Neural progenitor cell (in vitro differentiated cells): ENCODE measurements around the gene RAB36. TPM values are rescaled to one million over a fixed set of nuclear protein-coding genes. Genes with fewer than 3 reads are reported as not detected.

ENCODE experiments used
- DNase-seq: peaks from one replicate; pipeline ENCODE4 v3.0.0-alpha.2; 2016; ENCODE audit warnings: low spot score
- H2AFZ ChIP-seq: fragments of 200-600 bp; sonication (generic); replicated peaks from 2 replicates; pipeline ENCODE4 v1.6.1; 2016; ENCODE audit warnings: antibody characterized with exemption
- H3F3A ChIP-seq: fragments of 200-600 bp; sonication (generic); 2 replicates; pipeline ENCODE4 v1.6.1; 2016; ENCODE audit warnings: antibody characterized with exemption, low read depth
- H3K27ac ChIP-seq: fragments of 200-600 bp; sonication (generic); 2 replicates; pipeline ENCODE4 v1.5.1; 2016; ENCODE audit warnings: mild to moderate bottlenecking
- H3K27me3 ChIP-seq: fragments of 200-600 bp; sonication (generic); 2 replicates; pipeline ENCODE4 v1.6.1; 2016; ENCODE audit warnings: mild to moderate bottlenecking, moderate library complexity
- H3K36me3 ChIP-seq: fragments of 200-600 bp; sonication (generic); 2 replicates; pipeline ENCODE4 v1.5.1; 2016
- H3K4me1 ChIP-seq: fragments of 200-600 bp; sonication (generic); 2 replicates; pipeline ENCODE4 v1.6.1; 2016; ENCODE audit warnings: mixed run types
- H3K4me2 ChIP-seq: fragments of 200-600 bp; sonication (generic); 2 replicates; pipeline ENCODE4 v1.6.1; 2016
- H3K4me3 ChIP-seq: fragments of 200-600 bp; sonication (generic); 2 replicates; pipeline ENCODE4 v1.5.1; 2016
- H3K79me2 ChIP-seq: fragments of 200-600 bp; sonication (generic); 2 replicates; pipeline ENCODE4 v1.6.1; 2016; ENCODE audit warnings: low read depth
- H3K9ac ChIP-seq: fragments of 200-600 bp; sonication (generic); 2 replicates; pipeline ENCODE4 v1.6.1; 2016
- H3K9me3 ChIP-seq: fragments of 200-600 bp; sonication (generic); 2 replicates; pipeline ENCODE4 v1.5.1; 2016; ENCODE audit warnings: low read depth
- H4K20me1 ChIP-seq: fragments of 200-600 bp; sonication (generic); 2 replicates; pipeline ENCODE4 v1.6.1; 2016; ENCODE audit warnings: low read depth
- H3K27ac Mint-ChIP-seq: 3 replicates; pipeline ENCODE4 v1.8.0; 2021; ENCODE audit warnings: mixed read lengths
- H3K27me3 Mint-ChIP-seq: 2 replicates; pipeline ENCODE4 v1.8.0; 2022; ENCODE audit warnings: low read depth, mild to moderate bottlenecking, inconsistent platforms, moderate library complexity, mixed read lengths; ENCODE audit not compliant: insufficient read depth
- H3K36me3 Mint-ChIP-seq: 3 replicates; pipeline ENCODE4 v1.8.0; 2021; ENCODE audit warnings: mixed read lengths
- H3K4me1 Mint-ChIP-seq: 3 replicates; pipeline ENCODE4 v1.8.0; 2021; ENCODE audit warnings: mixed read lengths
- H3K4me3 Mint-ChIP-seq: 3 replicates; pipeline ENCODE4 v1.8.0; 2021; ENCODE audit warnings: mild to moderate bottlenecking, moderate library complexity, mixed read lengths
- H3K9me3 Mint-ChIP-seq: 3 replicates; pipeline ENCODE4 v1.8.0; 2020; ENCODE audit warnings: mixed read lengths
- CTCF ChIP-seq: fragments of 200-600 bp; sonication (generic); IDR thresholded peaks from 2 replicates; pipeline ENCODE4 v1.5.1; 2017; ENCODE audit warnings: antibody characterized with exemption, mild to moderate bottlenecking
- EZH2 ChIP-seq: fragments of 200-600 bp; sonication (generic); IDR thresholded peaks from 2 replicates; pipeline ENCODE4 v1.6.1; 2017; ENCODE audit warnings: antibody characterized with exemption, mild to moderate bottlenecking, moderate library complexity
- EZH2phosphoT487 ChIP-seq: fragments of 200-600 bp; sonication (generic); IDR thresholded peaks from 2 replicates; pipeline ENCODE4 v1.6.1; 2017; ENCODE audit warnings: antibody characterized with exemption
- total RNA-seq: library from RNA; depleted of rRNA; stranded (reverse); fragments of >200 nt; gene quantifications from 2 replicates; pipeline ENCODE4 v1.2.3, GENCODE V29; 2015; ENCODE audit warnings: low replicate concordance

The RAB36 gene
- total RNA-seq, 1 donor from 2014 or later: 2.9 TPM

GRCh38 chr22:23200898-23201297 is 55.6 kb downstream of the RAB36 start:
- Histone ChIP-seq H3K4me1 (peaks cover 10% of the 10 kb centered on the region), H3F3A (peaks cover 15% of the 10 kb centered on the region), H3K4me2 (no peak overlapping the region), H3K36me3 (no peaks in the 10 kb centered on the region), H3K79me2 (peaks cover 98% of the 10 kb centered on the region), H3K4me3 (no peak overlapping the region), H2AFZ (no peak overlapping the region), H3K9me3 (no peaks in the 10 kb centered on the region), H3K27ac (no peak overlapping the region), H4K20me1 (peaks cover 80% of the 10 kb centered on the region), H3K9ac (no peak overlapping the region), H3K27me3 (no peaks in the 10 kb centered on the region)
- H3K27ac Mint-ChIP-seq: no peak overlapping the region
- peaks cover 27% of the 10 kb centered on the region for H3K36me3 Mint-ChIP-seq
- DNase-seq: no peak
- no peak for TF ChIP-seq EZH2
- TF ChIP-seq CTCF: no peak
- no peak for TF ChIP-seq EZH2phosphoT487
- H3K27me3 Mint-ChIP-seq: peaks cover 3% of the 10 kb centered on the region
- H3K4me1 Mint-ChIP-seq: peaks cover 45% of the 10 kb centered on the region
- peaks cover 2% of the 10 kb centered on the region for H3K9me3 Mint-ChIP-seq
- no peak overlapping the region for H3K4me3 Mint-ChIP-seq

GRCh38 chr22:23202812-23203451 is 57.7 kb downstream of the RAB36 start:
- Histone ChIP-seq H3K27ac (no peak overlapping the region), H3K4me3 (no peak overlapping the region), H3K36me3 (no peaks in the 10 kb centered on the region), H3K9ac (no peak overlapping the region), H2AFZ (no peak overlapping the region), H3K4me2 (no peak overlapping the region), H3K27me3 (no peaks in the 10 kb centered on the region), H3K9me3 (no peaks in the 10 kb centered on the region), H4K20me1 (peaks cover 76% of the 10 kb centered on the region), H3K79me2 (peaks cover 94% of the 10 kb centered on the region), H3F3A (peaks cover 15% of the 10 kb centered on the region), H3K4me1 (peaks cover 15% of the 10 kb centered on the region)
- TF ChIP-seq CTCF (no peak), EZH2 (no peak), EZH2phosphoT487 (no peak)
- no peak for DNase-seq
- no peak overlapping the region for H3K4me3 Mint-ChIP-seq
- H3K27ac Mint-ChIP-seq: peak overlapping the region; percentile 16
- peaks cover 3% of the 10 kb centered on the region for H3K27me3 Mint-ChIP-seq
- peaks cover 39% of the 10 kb centered on the region for H3K4me1 Mint-ChIP-seq
- H3K36me3 Mint-ChIP-seq: peaks cover 28% of the 10 kb centered on the region
- peaks cover 2% of the 10 kb centered on the region for H3K9me3 Mint-ChIP-seq

- TF ChIP-seq EZH2 (no peak), EZH2phosphoT487 (no peak), CTCF (no peak)
- H3F3A ChIP-seq: peaks cover 11% of the 10 kb centered on the region
- H2AFZ ChIP-seq: no peak overlapping the region
- H3K27me3 ChIP-seq: no peaks in the 10 kb centered on the region
- no peak overlapping the region for H3K4me2 ChIP-seq
- no peaks in the 10 kb centered on the region for H3K9me3 Mint-ChIP-seq
- no peaks in the 10 kb centered on the region for H3K9me3 ChIP-seq
- no peak overlapping the region for H3K4me3 ChIP-seq
- no peak overlapping the region for H3K27ac ChIP-seq
- DNase-seq: no peak
- H3K36me3 ChIP-seq: no peaks in the 10 kb centered on the region
- H3K79me2 ChIP-seq: peaks cover 94% of the 10 kb centered on the region
- peaks cover 34% of the 10 kb centered on the region for H3K4me1 Mint-ChIP-seq
- peaks cover 25% of the 10 kb centered on the region for H3K36me3 Mint-ChIP-seq
- H3K4me3 Mint-ChIP-seq: no peak overlapping the region
- H4K20me1 ChIP-seq: peaks cover 76% of the 10 kb centered on the region
- peaks cover 3% of the 10 kb centered on the region for H3K27me3 Mint-ChIP-seq
- H3K27ac Mint-ChIP-seq: peak overlapping the region; percentile 16
- H3K9ac ChIP-seq: no peak overlapping the region
- peaks cover 15% of the 10 kb centered on the region for H3K4me1 ChIP-seq
These were observed 58.3 kb downstream of the RAB36 start for GRCh38 chr22:23203452-23204124.
